KOPT-K1 (cell line): ENCODE measurements around the gene DNAH2.

Source experiments
- H3K27ac ChIP-seq: fragments of 200-600 bp; sonication (generic); 2 replicates; pipeline ENCODE4 v1.5.1; 2016; ENCODE audit warnings: antibody characterized with exemption, mild to moderate bottlenecking, low read depth, low read length; ENCODE audit not compliant: poor library complexity, severe bottlenecking
- H3K36me3 ChIP-seq: fragments of 200-600 bp; sonication (generic); 2 replicates; pipeline ENCODE4 v1.5.1; 2017; ENCODE audit warnings: antibody characterized with exemption, mild to moderate bottlenecking, low read length, moderate library complexity; ENCODE audit not compliant: insufficient read depth
- H3K9me3 ChIP-seq: fragments of 200-600 bp; sonication (generic); 2 replicates; pipeline ENCODE4 v1.5.1; 2017; ENCODE audit warnings: antibody characterized with exemption, low read length, mild to moderate bottlenecking; ENCODE audit not compliant: insufficient read depth, poor library complexity, severe bottlenecking

The DNAH2 gene

GRCh38 chr17:7878234-7878633, 160.7 kb downstream of the DNAH2 start:
- Histone ChIP-seq H3K27ac (no peak overlapping the region), H3K36me3 (0 out of 2 replicates have a peak, but pooled peaks cover 5% of the 10 kb centered on the region), H3K9me3 (no peaks in the 10 kb centered on the region)

DNA sequence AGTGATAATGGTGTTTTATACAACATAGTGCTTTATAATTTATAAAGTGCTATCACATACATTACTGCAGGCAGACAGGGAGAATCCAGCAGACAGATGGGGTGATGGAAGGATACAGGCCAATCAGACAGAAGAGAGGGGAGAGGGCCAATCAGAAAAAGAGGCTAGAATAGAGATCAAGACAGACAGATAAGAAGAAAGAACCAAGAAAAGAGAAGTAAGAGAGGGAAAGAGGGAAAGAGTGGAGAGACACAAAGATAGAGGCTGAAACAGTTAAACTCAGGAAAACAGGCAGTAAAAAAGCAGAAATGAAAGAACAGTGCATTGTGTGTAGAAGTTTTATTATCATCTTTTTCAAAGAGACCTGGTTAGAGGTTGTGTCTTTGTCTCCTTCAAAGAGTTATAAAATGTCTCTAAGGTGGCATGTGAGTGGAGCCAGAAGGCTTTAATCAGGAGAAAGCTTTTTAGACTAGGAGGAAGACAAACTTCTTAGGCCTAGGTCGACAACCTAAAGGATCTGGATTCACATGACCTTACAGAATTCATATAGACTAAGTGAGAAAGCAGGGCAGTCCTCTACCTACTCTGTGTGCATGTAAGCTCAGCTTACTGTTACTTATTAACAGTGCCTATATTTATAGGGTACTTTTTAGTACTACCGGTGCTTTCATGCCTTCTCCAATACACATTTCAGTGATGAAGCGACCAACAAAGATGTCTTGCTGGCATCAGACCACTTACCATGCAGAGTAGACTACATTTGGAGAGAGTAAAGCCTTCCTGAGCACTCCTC, 162.7 kb downstream of the DNAH2 start:
- Histone ChIP-seq H3K27ac (no peak overlapping the region), H3K36me3 (0 out of 2 replicates have a peak, but pooled peaks cover 5% of the 10 kb centered on the region), H3K9me3 (no peaks in the 10 kb centered on the region)

DNA sequence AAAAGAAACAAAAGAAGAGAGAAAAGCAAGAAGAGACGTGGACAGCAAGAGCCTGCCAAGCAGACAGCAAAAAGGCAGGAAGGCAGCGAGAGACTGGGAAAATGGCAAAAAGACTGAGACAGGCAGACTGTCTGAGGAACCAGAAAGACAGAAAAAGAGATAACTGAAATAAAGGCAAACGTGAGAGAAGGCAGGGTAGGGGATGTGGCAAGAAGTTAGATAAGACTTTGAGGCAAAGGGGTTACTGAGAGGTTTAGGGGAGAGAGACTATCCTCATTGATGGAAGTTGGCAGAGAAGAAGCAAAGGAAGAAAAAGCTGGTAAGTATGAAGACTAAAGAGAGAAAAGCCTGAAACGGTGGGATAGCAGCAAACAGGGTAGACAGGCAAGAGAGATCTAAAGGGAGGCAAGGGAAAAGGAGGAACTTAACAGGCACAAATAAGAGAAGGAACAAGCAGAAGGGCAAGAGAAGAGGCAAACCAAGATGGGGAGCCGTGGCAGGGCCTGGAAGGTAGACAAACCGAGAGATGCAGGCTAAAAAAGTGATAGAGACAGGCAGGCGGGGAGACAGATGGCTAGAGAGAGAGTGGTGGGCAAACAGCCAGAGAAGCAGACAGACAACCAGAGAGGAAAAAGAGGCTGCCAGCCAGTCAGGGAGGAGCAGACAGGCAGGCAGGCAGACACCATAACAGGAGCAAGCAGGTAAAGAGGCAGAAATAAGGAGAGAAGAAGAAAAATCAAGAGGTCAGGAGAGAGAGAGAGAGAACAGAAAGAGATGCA, 163.9 kb downstream of the DNAH2 start:
- no peak overlapping the region for H3K27ac ChIP-seq
- 0 out of 2 replicates have a peak, but pooled peaks cover 5% of the 10 kb centered on the region for H3K36me3 ChIP-seq
- no peaks in the 10 kb centered on the region for H3K9me3 ChIP-seq

DNA sequence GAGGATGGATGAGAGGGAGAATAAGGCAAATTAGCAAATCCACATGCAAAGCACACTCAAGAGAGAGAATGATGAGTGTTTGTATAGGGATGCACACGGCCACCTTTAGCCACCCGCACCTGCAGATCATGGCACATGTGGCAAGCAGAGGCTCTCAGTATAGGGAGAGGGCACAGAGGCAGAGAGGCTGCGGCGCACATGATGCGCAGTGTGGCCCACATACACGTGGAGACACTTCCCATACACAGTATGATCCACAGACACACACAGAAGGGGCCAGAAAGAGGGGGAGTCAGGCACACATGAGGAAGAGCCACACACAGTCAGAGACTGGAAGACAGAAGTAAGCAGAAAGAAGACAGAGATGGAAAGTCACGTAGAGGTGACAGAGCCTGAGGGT, 164.5 kb downstream of the DNAH2 start:
- Histone ChIP-seq H3K9me3 (no peaks in the 10 kb centered on the region), H3K27ac (no peak overlapping the region), H3K36me3 (0 out of 2 replicates have a peak, but pooled peaks cover 5% of the 10 kb centered on the region)

DNA sequence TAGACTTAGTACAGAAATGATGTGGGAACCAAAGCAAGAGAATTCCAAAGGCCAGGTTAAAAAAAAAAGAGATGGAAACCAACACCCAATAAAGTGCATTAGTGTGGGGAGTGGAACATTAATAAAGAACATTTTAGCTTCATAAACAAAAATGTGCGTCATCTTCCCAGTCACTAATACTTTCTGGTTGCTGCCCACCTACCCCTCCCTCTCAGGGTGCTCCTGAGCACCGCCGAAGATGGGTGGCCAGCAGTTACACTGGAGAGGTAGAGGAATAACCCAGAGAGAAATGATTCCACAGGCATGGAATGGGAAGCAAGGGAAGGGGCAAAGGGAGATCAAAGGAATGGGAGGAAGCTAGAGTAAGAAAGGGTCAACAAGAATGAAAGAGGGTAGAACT, 165.1 kb downstream of the DNAH2 start:
- no peaks in the 10 kb centered on the region for H3K9me3 ChIP-seq
- 0 out of 2 replicates have a peak, but pooled peaks cover 5% of the 10 kb centered on the region for H3K36me3 ChIP-seq
- no peak overlapping the region for H3K27ac ChIP-seq
